Renal cortical epithelial cell (primary cell): ENCODE results near the gene KCNJ15. TPM values are rescaled to one million over a fixed set of nuclear protein-coding genes. Genes with fewer than 3 reads are reported as not detected.
"Not testable (repeated sequence)": the region's sequence is repeated elsewhere in the genome, so short reads cannot be mapped to it uniquely, and the experiment has no call there.

Source experiments
- DNase-seq: peaks from one replicate; pipeline ENCODE4 v3.0.0-alpha.2; 2011; ENCODE audit warnings: low read depth
- total RNA-seq: library from RNA; depleted of rRNA; stranded (reverse); fragments of >200 nt; gene quantifications from 2 replicates; pipeline ENCODE4 v1.2.3, GENCODE V29; 2014

The KCNJ15 gene
- 172 and 319 TPM in 2 replicates for total RNA-seq

DNA sequence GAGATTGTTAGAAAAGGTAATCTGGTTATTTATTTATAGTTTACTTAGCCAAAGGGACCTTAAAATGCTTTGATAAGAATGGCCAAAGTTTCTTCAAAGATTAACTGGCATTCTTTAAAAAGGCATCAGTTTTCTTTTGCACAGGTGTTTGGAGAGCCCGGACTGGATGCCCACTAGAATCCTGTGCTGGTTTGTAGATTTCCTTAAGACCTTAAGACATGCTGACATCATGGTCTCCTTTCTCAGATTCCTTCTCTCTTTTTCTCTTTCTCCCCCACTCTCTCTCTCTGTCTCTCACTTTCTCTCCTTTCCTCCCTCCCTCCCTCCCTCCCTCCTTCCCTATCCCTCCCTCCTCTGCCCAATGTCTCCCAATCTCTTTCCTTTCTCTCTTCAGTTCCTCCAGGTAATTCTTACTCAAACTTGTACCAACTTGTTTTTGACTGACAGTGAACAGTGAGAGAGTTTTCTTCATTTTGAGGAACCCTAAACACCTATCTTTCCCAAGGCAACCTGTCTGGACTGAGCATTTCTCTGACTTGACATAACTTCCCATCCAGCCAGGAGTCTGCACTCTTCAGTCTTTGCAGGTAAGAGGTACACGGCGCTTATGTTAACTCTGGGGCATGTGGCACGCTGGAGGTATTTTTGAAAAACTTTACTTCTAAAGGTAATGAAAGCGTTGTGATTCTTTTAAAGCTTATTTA is at the start of gene KCNJ15:
KCNJ15 (plus strand) TSS at position 393 of the 704 bp plus-strand sequence. CDS start 42,271 bp downstream, outside the sequence.
- DNase-seq: peak; percentile 74

- no peak for DNase-seq
Observed at GRCh38 chr21:38208118-38208517, 48.7 kb upstream of the KCNJ15 start.

DNA sequence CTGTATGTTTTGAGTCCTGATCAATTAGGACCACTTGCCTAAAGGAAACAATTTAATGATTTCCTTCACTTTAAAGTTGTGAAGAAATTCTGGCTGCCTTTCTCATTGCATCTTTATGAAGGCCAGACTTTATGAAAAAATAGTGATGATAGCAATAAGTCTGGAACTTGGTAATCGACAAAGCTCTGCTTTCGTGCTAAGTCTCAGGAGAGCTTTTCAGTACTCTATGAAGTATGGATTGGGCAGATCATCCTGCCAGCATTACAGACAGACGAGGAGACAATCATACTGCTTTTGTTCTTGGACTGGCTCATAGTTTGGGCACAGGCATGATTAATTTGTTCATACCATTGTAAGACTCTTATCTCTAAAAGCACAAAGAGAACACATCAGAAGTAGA is 45.5 kb upstream of the KCNJ15 start:
- no peak for DNase-seq

DNA sequence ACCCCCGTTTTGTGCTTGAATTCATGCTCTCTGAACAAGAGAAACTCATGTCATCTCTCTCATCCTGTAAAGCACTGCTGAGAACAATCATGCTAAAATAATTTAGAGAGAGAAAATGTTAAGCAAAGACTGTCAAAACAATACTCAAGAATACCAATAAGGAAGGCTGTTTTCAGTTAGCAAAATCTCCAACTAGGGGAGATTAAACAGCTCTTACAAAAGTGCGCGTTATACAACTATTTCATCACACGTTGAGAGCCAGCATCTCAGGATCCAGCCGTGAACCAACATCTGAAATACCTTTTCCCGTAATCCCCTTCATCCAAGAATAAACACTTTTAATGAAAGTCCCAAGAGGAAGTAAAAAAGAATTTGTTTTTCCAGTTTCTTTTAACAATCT is 44.1 kb upstream of the KCNJ15 start:
- DNase-seq: no peak

DNA sequence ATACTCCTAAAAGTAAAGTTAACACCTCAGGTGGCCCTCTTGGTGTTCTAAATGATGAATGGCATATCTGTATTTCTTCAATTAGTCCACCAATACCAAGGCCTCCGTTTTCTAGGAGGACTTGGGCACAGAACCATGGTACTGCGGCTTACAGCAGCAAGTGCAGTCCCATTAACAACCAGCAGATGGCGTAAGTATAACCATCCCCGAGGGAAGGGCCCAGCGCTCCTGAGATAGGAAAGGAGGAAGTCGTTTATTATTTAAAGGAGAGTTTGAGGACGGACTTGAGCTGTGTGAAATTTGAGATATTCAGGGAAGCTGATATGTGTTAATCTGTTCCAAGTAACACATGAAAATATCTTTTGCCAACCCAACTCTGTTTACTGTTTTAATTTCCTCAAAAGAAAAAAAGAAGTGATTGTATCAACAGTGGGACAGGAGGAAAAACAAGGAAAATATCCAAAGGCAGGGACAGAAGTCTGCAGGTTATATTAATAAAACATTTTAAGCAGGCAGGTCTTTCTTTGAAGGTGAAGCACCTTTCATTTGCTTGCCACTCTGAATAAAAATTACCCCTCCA is 37.7 kb upstream of the KCNJ15 start:
- DNase-seq: peak; percentile 72

- DNase-seq: no peak
Observed at GRCh38 chr21:38220270-38220737, 36.5 kb upstream of the KCNJ15 start.

- DNase-seq: peak; percentile 84
Observed at GRCh38 chr21:38221594-38221993, 35.2 kb upstream of the KCNJ15 start.

- no peak for DNase-seq
Observed at GRCh38 chr21:38223893-38224540, 32.8 kb upstream of the KCNJ15 start.

DNA sequence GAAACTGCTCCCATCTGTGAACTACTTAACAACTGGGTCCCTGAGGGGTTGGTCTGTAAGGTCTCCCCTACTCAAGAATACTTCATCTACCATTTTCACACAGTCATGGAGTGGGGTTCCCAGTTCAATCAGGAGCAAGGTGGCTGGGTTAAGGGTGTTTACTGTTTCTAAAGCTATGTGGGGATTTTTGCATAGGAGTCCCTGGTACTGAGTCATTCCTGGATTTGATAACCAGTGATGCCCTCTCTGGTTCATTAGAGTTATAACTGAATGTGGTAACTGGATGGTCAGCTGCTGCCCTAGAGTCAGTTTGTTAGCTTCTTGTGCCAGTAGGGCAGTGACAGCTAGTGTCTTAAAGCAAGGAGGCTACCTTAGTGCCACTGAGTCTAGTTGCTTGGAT is 29.4 kb upstream of the KCNJ15 start:
- no peak for DNase-seq

DNA sequence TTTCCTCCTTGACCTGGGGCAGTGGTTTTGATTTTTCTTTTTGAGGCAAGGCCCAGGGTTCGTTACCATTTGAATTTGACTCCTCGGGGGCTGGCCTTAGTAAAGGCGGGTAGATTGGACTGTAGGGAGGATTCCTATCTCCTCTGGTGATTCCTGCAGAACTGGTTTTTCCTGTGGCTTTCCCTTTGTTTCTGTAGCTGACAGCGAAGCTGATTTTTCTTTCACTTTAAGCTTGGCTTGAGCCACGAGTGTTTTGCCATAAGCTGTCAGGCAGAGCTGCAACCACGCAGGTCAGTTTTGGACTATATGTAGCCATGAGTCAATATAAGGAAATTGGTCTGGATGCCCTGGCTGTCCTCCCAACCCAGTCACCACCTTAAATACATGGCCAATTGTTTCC is 28.7 kb upstream of the KCNJ15 start:
- DNase-seq: no peak

GRCh38 chr21:38228537-38228936 is 28.3 kb upstream of the KCNJ15 start:
- DNase-seq: no peak

GRCh38 chr21:38229260-38229877 is 27.4 kb upstream of the KCNJ15 start:
- DNase-seq: no peak

- peak; percentile 47 for DNase-seq
Observed at GRCh38 chr21:38234395-38235142, 22.2 kb upstream of the KCNJ15 start.

DNA sequence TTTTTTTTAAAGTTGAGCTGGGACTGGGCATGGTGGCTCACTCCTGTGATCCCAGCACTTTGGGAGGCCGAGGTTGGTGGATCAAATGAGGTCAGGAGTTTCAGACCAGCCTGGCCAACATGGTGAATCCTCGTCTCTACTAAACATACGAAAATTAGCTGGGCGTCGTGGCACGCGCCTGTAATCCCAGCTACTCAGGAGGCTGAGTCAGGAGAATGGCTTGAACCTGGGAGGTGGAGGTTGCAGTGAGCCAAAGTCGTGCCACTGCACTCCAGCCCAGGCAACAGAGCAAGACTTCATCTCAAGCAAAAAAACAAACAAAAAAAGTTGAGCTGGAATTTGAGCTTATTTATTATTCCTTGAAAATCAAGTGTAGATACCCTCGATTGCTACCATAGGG is 21.5 kb upstream of the KCNJ15 start:
- not testable (repeated sequence) for DNase-seq

DNA sequence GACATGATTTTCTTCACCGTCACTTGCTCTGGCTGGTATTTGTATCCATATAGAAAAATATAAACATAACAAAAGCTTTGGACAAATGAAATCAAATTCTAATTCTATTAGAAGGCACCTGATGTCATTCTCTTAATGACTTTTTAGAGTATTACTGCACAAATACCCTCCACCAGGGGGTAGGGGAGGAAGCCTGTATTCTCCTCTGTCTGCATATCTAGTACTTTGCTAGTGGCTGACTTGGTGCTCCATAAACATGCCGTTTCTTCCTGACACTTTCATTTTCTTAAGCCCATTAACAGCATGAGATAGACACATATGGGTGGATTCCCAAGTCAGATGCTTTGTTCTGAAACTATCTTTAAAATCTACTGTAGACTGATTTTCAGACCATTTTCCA is 20.6 kb upstream of the KCNJ15 start:
- peak; percentile 34 for DNase-seq

DNA sequence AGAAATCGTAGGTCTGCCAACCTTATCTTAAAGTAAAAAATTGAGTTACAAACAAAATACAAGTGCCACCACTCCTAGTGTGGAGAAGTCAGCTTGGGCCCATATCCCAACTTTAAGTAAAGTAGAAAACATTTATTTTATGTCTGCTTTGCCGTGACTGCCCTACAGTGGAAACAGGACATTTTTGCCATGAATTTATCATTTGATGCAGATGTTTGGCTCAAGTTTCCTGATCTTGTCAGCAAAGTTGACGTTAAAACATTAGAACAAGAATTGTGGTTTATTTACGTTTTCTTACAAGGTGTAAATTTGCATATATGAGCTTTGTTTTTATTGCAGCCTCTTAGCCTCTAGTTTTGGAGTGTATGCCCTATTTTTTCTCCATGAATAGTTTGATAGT is 17.1 kb upstream of the KCNJ15 start:
- DNase-seq: no peak

- peak; percentile 84 for DNase-seq
Observed at GRCh38 chr21:38240129-38240528, 16.7 kb upstream of the KCNJ15 start.

GRCh38 chr21:38241029-38241740 is 15.6 kb upstream of the KCNJ15 start:
- DNase-seq: peak; percentile 57

DNA sequence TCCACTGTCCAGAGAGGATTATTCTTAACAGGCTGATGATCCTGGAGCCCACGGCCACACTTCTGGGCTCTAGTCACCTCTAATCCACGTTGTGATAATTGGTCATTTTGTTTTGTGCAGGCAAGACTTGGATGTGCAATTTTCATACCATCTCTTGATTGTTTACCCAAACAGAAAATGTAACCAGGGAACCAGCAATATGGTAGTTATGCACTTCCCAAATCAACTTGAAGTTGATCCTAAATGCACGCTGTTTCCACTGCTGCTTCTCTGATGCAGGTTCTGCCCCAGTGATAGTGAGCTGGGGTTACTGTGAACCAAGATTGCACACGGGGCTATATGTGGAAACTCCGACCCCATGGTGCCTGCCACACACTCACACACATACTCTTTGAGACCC is 14.7 kb upstream of the KCNJ15 start:
- no peak for DNase-seq

GRCh38 chr21:38243732-38244406 is 12.9 kb upstream of the KCNJ15 start:
- no peak for DNase-seq

- DNase-seq: no peak
Observed at GRCh38 chr21:38244407-38244787, 12.4 kb upstream of the KCNJ15 start.
